Right lobe of liver (tissue), 6 donors: ENCODE data around the gene AGTPBP1. TPM values are rescaled to one million over a fixed set of nuclear protein-coding genes. Genes with fewer than 3 reads are reported as not detected.

Experiments
- ATAC-seq, 4 donors: fragments of 200-7000 bp; cut with Tn5 transposase; one replicate each; pipeline ENCODE4 v1.9.1; 2020; ENCODE audit warnings: mild to moderate bottlenecking in 4 of 4, moderate library complexity in 4 of 4
- DNase-seq, 3 donors: peaks; one replicate each; pipeline ENCODE4 v3.0.0-alpha.2; 2020
- H3K27ac ChIP-seq, 3 donors: fragments of 200-600 bp; one replicate each; pipeline ENCODE4 v1.8.0; 2022
- H3K27me3 ChIP-seq, 2 donors: fragments of 200-600 bp; one replicate each; pipeline ENCODE4 v1.8.0; 2022
- H3K36me3 ChIP-seq, 4 donors: fragments of 200-600 bp; sonication (generic) in 1 of 4; one replicate each; pipeline versions ENCODE4 v1.5.1 to v1.8.0; 2017 to 2022; ENCODE audit warnings: control low read depth in 1 of 4
- H3K4me1 ChIP-seq, 4 donors: fragments of 200-600 bp; sonication (generic) in 1 of 4; one replicate each; pipeline versions ENCODE4 v1.5.1 to v1.8.0; 2017 to 2022; ENCODE audit warnings: control low read depth in 1 of 4
- H3K4me3 ChIP-seq, 3 donors: fragments of 200-600 bp; one replicate each; pipeline ENCODE4 v1.8.0; 2022
- H3K9me3 ChIP-seq, 4 donors: fragments of 200-600 bp; sonication (generic) in 1 of 4; one replicate each; pipeline versions ENCODE4 v1.5.1 to v1.8.0; 2017 to 2022; ENCODE audit warnings: control low read depth in 1 of 4
- CTCF ChIP-seq, 4 donors: fragments of 200-600 bp in 3 of 4; fragments of 450-650 bp in 1 of 4; IDR thresholded peaks; one replicate each; pipeline versions ENCODE4 v1.5.1 to v1.8.0; 2016 to 2022; ENCODE audit warnings: antibody characterized with exemption in 4 of 4, mild to moderate bottlenecking in 2 of 4
- POLR2A ChIP-seq: fragments of 450-650 bp; IDR thresholded peaks from one replicate; pipeline ENCODE4 v1.6.1; 2017; ENCODE audit warnings: antibody characterized with exemption, mild to moderate bottlenecking
- WGBS: methylation state at CpG from one replicate; pipeline ENCODE4 v1.1.6; 2018; ENCODE audit warnings: low coverage, low lambda C conversion rate; ENCODE audit not compliant: insufficient coverage; ENCODE audit errors: missing lambda C conversion rate; 5-methylcytosine and 5-hydroxymethylcytosine counted together
- intact Hi-C, 2 donors: fragments of 100-400 bp; cut with DNase I; formaldehyde crosslinking; loops; one replicate each; pipeline versions ENCODE4 v1.11.2 to v1.14.1; 2022
- total RNA-seq, 6 experiments: library from RNA; depleted of rRNA in 2 of 6; stranded (reverse); fragments of >200 nt in 2 of 6; fragmentation: NEBNext Ultra II Directional in 3 of 6; extraction: Animal tissue kit (Norgen Biotek cat#: 25700) in 3 of 6; gene quantifications; one replicate each; pipeline versions ENCODE4 v1.1.0 to v1.2.4, GENCODE V29; 2016 to 2023
- donor health status: DM: no; HTN: yes; CAD: no.
- donor health status: DM: no; HTN: no; CAD: no.
- donor health status: DM: no; HTN: no; CAD: no.
- donor health status: DM: no; HTN: yes; CAD: no.
- donor health status: DM: no; HTN: yes; CAD: no.

Gene AGTPBP1
- total RNA-seq, 6 experiments from 2014 or later = 5.1 to 7.7 (median 6.5) TPM

- no peak for TF ChIP-seq CTCF (IDR thresholded peaks at IDR 0.05)
- TF ChIP-seq POLR2A = no peak
- no peak overlapping the region for H3K4me3 ChIP-seq
- DNase-seq (no peak), ATAC-seq (peak; percentile 34 to 71 (median 52))
- intact Hi-C loops = no loop called here
- 53% methylated on average over 2 of the region's 2 CpGs for WGBS
- no peaks in the 10 kb centered on the region for H3K36me3 ChIP-seq
- no peaks in the 10 kb centered on the region for H3K4me1 ChIP-seq
- H3K27ac ChIP-seq = no peak overlapping the region
- no peaks in the 10 kb centered on the region for H3K27me3 ChIP-seq
- H3K9me3 ChIP-seq = no peaks in the 10 kb centered on the region
Measured at GRCh38 chr9:85715587-85715986, 26.2 kb downstream of the AGTPBP1 start.

- no peak overlapping the region for H3K4me3 ChIP-seq
- no peak overlapping the region for H3K27ac ChIP-seq
- intact Hi-C loops = no loop called here
- ATAC-seq = no peak
- no peaks in the 10 kb centered on the region for H3K4me1 ChIP-seq
- H3K36me3 ChIP-seq = no peaks in the 10 kb centered on the region
- no peaks in the 10 kb centered on the region for H3K9me3 ChIP-seq
- no peak for DNase-seq
- no peaks in the 10 kb centered on the region for H3K27me3 ChIP-seq
- no peak for TF ChIP-seq CTCF (IDR thresholded peaks at IDR 0.05)
- WGBS = 79% methylated on average over 2 of the region's 2 CpGs
Measured at GRCh38 chr9:85713897-85714296, 27.9 kb downstream of the AGTPBP1 start.

- Histone ChIP-seq H3K27me3 (no peaks in the 10 kb centered on the region), H3K27ac (no peak overlapping the region), H3K36me3 (no peaks in the 10 kb centered on the region), H3K4me3 (no peak overlapping the region), H3K9me3 (no peaks in the 10 kb centered on the region), H3K4me1 (no peaks in the 10 kb centered on the region)
- TF ChIP-seq POLR2A (no peak), CTCF (IDR thresholded peaks at IDR 0.05) (no peak)
- DNase-seq (no peak), ATAC-seq (no peak)
- WGBS = 76% methylated on average over 2 of the region's 2 CpGs
- intact Hi-C loops = no loop called here
Measured at GRCh38 chr9:85704744-85705143, 37.0 kb downstream of the AGTPBP1 start.

- Histone ChIP-seq H3K36me3 (no peaks in the 10 kb centered on the region), H3K4me3 (no peak overlapping the region), H3K9me3 (no peaks in the 10 kb centered on the region), H3K27ac (no peak overlapping the region), H3K4me1 (no peaks in the 10 kb centered on the region), H3K27me3 (no peaks in the 10 kb centered on the region)
- ATAC-seq = no peak
- intact Hi-C loops = no loop called here
- TF ChIP-seq CTCF (IDR thresholded peaks at IDR 0.05) (no peak), POLR2A (no peak)
- no peak for DNase-seq
- 78% methylated on average over 1 of the region's 1 CpG for WGBS
Measured at GRCh38 chr9:85703398-85703797, 38.4 kb downstream of the AGTPBP1 start.

- DNase-seq = no peak
- H3K4me1 ChIP-seq = no peaks in the 10 kb centered on the region
- peak in 3 of 4 donors; percentile 45 to 84 (median 48) for ATAC-seq
- no peaks in the 10 kb centered on the region for H3K36me3 ChIP-seq
- intact Hi-C loops = no loop called here
- H3K4me3 ChIP-seq = no peak overlapping the region
- H3K9me3 ChIP-seq = no peaks in the 10 kb centered on the region
- no peaks in the 10 kb centered on the region for H3K27me3 ChIP-seq
- H3K27ac ChIP-seq = no peak overlapping the region
- TF ChIP-seq CTCF (IDR thresholded peaks at IDR 0.05) (no peak), POLR2A (no peak)
Measured at GRCh38 chr9:85702726-85703289, 38.9 kb downstream of the AGTPBP1 start.
